Activated CD8-positive, alpha-beta memory T cell treated with anti-CD3 and anti-CD28 coated beads, Interleukin-2, amount 50 U/mL, for 1 hour (primary cell): ENCODE data around the gene NCBP3.
"Not testable (repeated sequence)": the region's sequence is repeated elsewhere in the genome, so short reads cannot be mapped to it uniquely, and the experiment has no call there.

ENCODE experiments used
- DNase-seq: peaks from one replicate; pipeline ENCODE4 v3.0.0-alpha.2; 2020; ENCODE audit errors: extremely low read depth

NCBP3 gene

GRCh38 chr17:3793258-3793657 is 52.8 kb downstream of the NCBP3 start:
- DNase-seq: not testable (repeated sequence)

GRCh38 chr17:3792481-3792880 is 53.6 kb downstream of the NCBP3 start:
- no peak for DNase-seq

- no peak for DNase-seq
These were observed 57.8 kb downstream of the NCBP3 start for GRCh38 chr17:3788200-3788599.

GRCh38 chr17:3785323-3785722 is 60.7 kb downstream of the NCBP3 start:
- DNase-seq: not testable (repeated sequence)

GRCh38 chr17:3782751-3783150 is 63.3 kb downstream of the NCBP3 start:
- DNase-seq: no peak

- DNase-seq: no peak
These were observed 65.1 kb downstream of the NCBP3 start for GRCh38 chr17:3780986-3781385.

- no peak for DNase-seq
These were observed 68.5 kb downstream of the NCBP3 start for GRCh38 chr17:3777366-3778120.

GRCh38 chr17:3773966-3774365 is 72.1 kb downstream of the NCBP3 start:
- DNase-seq: no peak

GRCh38 chr17:3773511-3773910 is 72.5 kb downstream of the NCBP3 start:
- no peak for DNase-seq

GRCh38 chr17:3772764-3773163 is 73.3 kb downstream of the NCBP3 start:
- DNase-seq: no peak

GRCh38 chr17:3771140-3771539 is 74.9 kb downstream of the NCBP3 start:
- no peak for DNase-seq

GRCh38 chr17:3770466-3770865 is 75.6 kb downstream of the NCBP3 start:
- DNase-seq: no peak

- no peak for DNase-seq
These were observed 77.3 kb downstream of the NCBP3 start for GRCh38 chr17:3768769-3769168.

GRCh38 chr17:3768341-3768740 is 77.7 kb downstream of the NCBP3 start:
- DNase-seq: no peak

GRCh38 chr17:3766779-3767178 is 79.3 kb downstream of the NCBP3 start:
- no peak for DNase-seq

- no peak for DNase-seq
These were observed 80.1 kb downstream of the NCBP3 start for GRCh38 chr17:3765981-3766380.

GRCh38 chr17:3763777-3764170 is 82.3 kb downstream of the NCBP3 start:
- no peak for DNase-seq

GRCh38 chr17:3762922-3763776 is 82.9 kb downstream of the NCBP3 start:
- DNase-seq: no peak

- no peak for DNase-seq
These were observed 84.1 kb downstream of the NCBP3 start for GRCh38 chr17:3761918-3762380.

GRCh38 chr17:3761036-3761917 is 84.8 kb downstream of the NCBP3 start:
- no peak for DNase-seq

GRCh38 chr17:3759597-3760216 is 86.3 kb downstream of the NCBP3 start:
- DNase-seq: no peak
